ENCODE results near the gene PAPSS1.
"Not testable (repeated sequence)": the region's sequence is repeated elsewhere in the genome, so short reads cannot be mapped to it uniquely, and the experiment has no call there.

The PAPSS1 gene

GRCh38 chr4:107669068-107669467 lies 51.0 kb downstream of the PAPSS1 start:
- DNase-seq (ENCODE audit: low read depth): no peak
- no peak overlapping the region for H3K4me3 ChIP-seq (ENCODE audit: control insufficient read depth, low read depth, low read length)
- TF ChIP-seq CTCF (IDR thresholded peaks at IDR 0.05; ENCODE audit: control insufficient read depth, insufficient read depth, low read depth, low read length, missing control alignments): no peak

GRCh38 chr4:107666134-107666533 lies 53.9 kb downstream of the PAPSS1 start:
- no peak for DNase-seq (ENCODE audit: low read depth)
- no peak overlapping the region for H3K4me3 ChIP-seq (ENCODE audit: control insufficient read depth, low read depth, low read length)
- TF ChIP-seq CTCF (IDR thresholded peaks at IDR 0.05; ENCODE audit: control insufficient read depth, insufficient read depth, low read depth, low read length, missing control alignments): peak; percentile 24

- no peak for TF ChIP-seq CTCF (IDR thresholded peaks at IDR 0.05; ENCODE audit: control insufficient read depth, insufficient read depth, low read depth, low read length, missing control alignments)
- DNase-seq (ENCODE audit: low read depth): no peak
- H3K4me3 ChIP-seq (ENCODE audit: control insufficient read depth, low read depth, low read length): no peak overlapping the region
Measured at GRCh38 chr4:107665001-107665400, 55.0 kb downstream of the PAPSS1 start.

GRCh38 chr4:107658400-107659336 lies 61.4 kb downstream of the PAPSS1 start:
- TF ChIP-seq CTCF (IDR thresholded peaks at IDR 0.05; ENCODE audit: control insufficient read depth, insufficient read depth, low read depth, low read length, missing control alignments): no peak
- no peak for DNase-seq (ENCODE audit: low read depth)
- H3K4me3 ChIP-seq (ENCODE audit: control insufficient read depth, low read depth, low read length): no peak overlapping the region

GRCh38 chr4:107655289-107655688 lies 64.7 kb downstream of the PAPSS1 start:
- no peak for TF ChIP-seq CTCF (IDR thresholded peaks at IDR 0.05; ENCODE audit: control insufficient read depth, insufficient read depth, low read depth, low read length, missing control alignments)
- no peak overlapping the region for H3K4me3 ChIP-seq (ENCODE audit: control insufficient read depth, low read depth, low read length)

GRCh38 chr4:107654694-107655093 lies 65.3 kb downstream of the PAPSS1 start:
- DNase-seq (ENCODE audit: low read depth): no peak
- H3K4me3 ChIP-seq (ENCODE audit: control insufficient read depth, low read depth, low read length): no peak overlapping the region
- TF ChIP-seq CTCF (IDR thresholded peaks at IDR 0.05; ENCODE audit: control insufficient read depth, insufficient read depth, low read depth, low read length, missing control alignments): no peak

More at GRCh38 chr4:107655289-107655688, 64.7 kb downstream of the PAPSS1 start:
- no peak for DNase-seq (ENCODE audit: low read depth)

GRCh38 chr4:107651408-107651807 lies 68.6 kb downstream of the PAPSS1 start:
- DNase-seq (ENCODE audit: low read depth); H3K4me3 ChIP-seq (ENCODE audit: control insufficient read depth, low read depth, low read length): not testable (repeated sequence)

All from AG09309 (cell line).